PC-9 (cell line): ENCODE results near the gene PLEKHH2. TPM values are rescaled to one million over a fixed set of nuclear protein-coding genes. Genes with fewer than 3 reads are reported as not detected.

Experiments used
- BruUV-seq: library from RNA; stranded (reverse); fragments of 400-500 nt; replicated peaks from 2 replicates; lab custom pipeline; 2021; lab: Mats Ljungman, UMichigan
- CTCF ChIA-PET: fragments of 300-600 bp; sonication (Branson Sonifier 250); formaldehyde crosslinking; loops from one replicate; lab custom pipeline; 2022; ENCODE audit warnings: antibody characterized with exemption; lab: Charles Lee
- POLR2A ChIA-PET: fragments of 300-600 bp; sonication (Branson Sonifier 250); formaldehyde crosslinking; loops from one replicate; lab custom pipeline; 2022; ENCODE audit warnings: antibody characterized with exemption; ENCODE audit not compliant: unreplicated experiment; lab: Charles Lee
- DNase-seq, 2 experiments: peaks; one replicate each; pipeline versions ENCODE4 v3.0.0 to v3.0.0-alpha.2; 2015 to 2022; ENCODE audit warnings: mixed read lengths in 1 of 2
- H2AFZ ChIP-seq: fragments of 200-600 bp; sonication (generic); 2 replicates; pipeline ENCODE4 v1.8.1; 2017; ENCODE audit warnings: antibody characterized with exemption
- H3F3A ChIP-seq: fragments of 200-600 bp; sonication (generic); 2 replicates; pipeline ENCODE4 v1.8.1; 2017; ENCODE audit warnings: antibody characterized with exemption, mild to moderate bottlenecking, low read depth; ENCODE audit not compliant: insufficient read depth
- H3K27ac ChIP-seq: fragments of 200-600 bp; sonication (generic); 2 replicates; pipeline ENCODE4 v1.6.1; 2016; ENCODE audit warnings: mixed run types
- H3K27me3 ChIP-seq: fragments of 200-600 bp; sonication (generic); 2 replicates; pipeline ENCODE4 v1.6.1; 2016; ENCODE audit warnings: low read depth, mixed run types; ENCODE audit not compliant: insufficient read depth
- H3K36me3 ChIP-seq: fragments of 200-600 bp; sonication (generic); 2 replicates; pipeline ENCODE4 v1.6.1; 2016; ENCODE audit warnings: low read depth, mixed run types
- H3K4me1 ChIP-seq: fragments of 200-600 bp; sonication (generic); replicated peaks from 2 replicates; pipeline ENCODE4 v1.6.1; 2016; ENCODE audit warnings: mixed run types; ENCODE audit not compliant: insufficient read depth
- H3K4me2 ChIP-seq: fragments of 200-600 bp; sonication (generic); 2 replicates; pipeline ENCODE4 v1.6.1; 2017; ENCODE audit warnings: mixed run types
- H3K4me3 ChIP-seq: fragments of 200-600 bp; sonication (generic); 2 replicates; pipeline ENCODE4 v1.6.1; 2016; ENCODE audit warnings: mixed run types
- H3K79me2 ChIP-seq: fragments of 200-600 bp; sonication (generic); 2 replicates; pipeline ENCODE4 v1.6.1; 2017; ENCODE audit warnings: low read depth, mixed run types
- H3K9me2 ChIP-seq: fragments of 200-600 bp; sonication (generic); 2 replicates; pipeline ENCODE4 v1.8.1; 2017; ENCODE audit warnings: mild to moderate bottlenecking; ENCODE audit not compliant: insufficient read depth
- H3K9me3 ChIP-seq: fragments of 200-600 bp; sonication (generic); 2 replicates; pipeline ENCODE4 v1.8.1; 2016; ENCODE audit warnings: low read depth; ENCODE audit not compliant: insufficient read depth
- H4K20me1 ChIP-seq: fragments of 200-600 bp; sonication (generic); 2 replicates; pipeline ENCODE4 v1.8.1; 2017; ENCODE audit not compliant: insufficient read depth
- EZH2 ChIP-seq: fragments of 200-600 bp; sonication (generic); IDR thresholded peaks from 2 replicates; pipeline ENCODE4 v1.8.0; 2017; ENCODE audit warnings: antibody characterized with exemption, low read depth
- intact Hi-C: fragments of 100-400 bp; cut with micrococcal nuclease; formaldehyde crosslinking; loops from one replicate; pipeline ENCODE4 v1.10.0; 2022; ENCODE audit not compliant: unreplicated experiment
- total RNA-seq: library from RNA; stranded (reverse); gene quantifications from 2 replicates; pipeline ENCODE4 v1.2.3, GENCODE V29; 2021
- TF ChIP-seq, protein P1 (sequence below): fragments of 200-600 bp; sonication (generic); conservative IDR thresholded peaks from 2 replicates; pipeline ENCODE4 v1.6.1; 2017; ENCODE audit warnings: mixed run types, antibody characterized with exemption, mild to moderate bottlenecking, moderate library complexity

The PLEKHH2 gene
- total RNA-seq, 1 experiment from 2014 or later, result 1.6 TPM

DNA sequence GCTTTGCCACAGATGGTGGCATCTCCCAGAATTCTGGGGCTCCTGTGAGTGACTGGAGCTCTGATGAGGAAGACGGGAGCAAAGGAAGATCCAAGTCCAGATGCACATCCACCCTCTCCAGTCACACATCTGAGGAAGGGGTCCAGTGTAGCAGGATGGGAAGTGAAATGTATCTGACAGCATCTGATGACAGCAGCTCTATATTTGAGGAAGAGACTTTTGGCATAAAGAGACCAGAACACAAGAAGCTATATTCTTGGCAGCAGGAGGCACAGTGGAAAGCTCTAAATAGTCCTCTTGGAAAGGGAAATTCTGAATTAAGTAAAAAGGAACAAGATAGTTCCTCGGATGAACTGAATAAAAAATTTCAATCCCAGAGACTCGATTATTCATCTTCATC lies 62.7 kb downstream of the PLEKHH2 start:
- Histone ChIP-seq H3F3A (no peaks in the 10 kb centered on the region), H3K4me1 (no peaks in the 10 kb centered on the region), H3K4me2 (no peak overlapping the region), H4K20me1 (no peaks in the 10 kb centered on the region), H3K27ac (no peak overlapping the region), H2AFZ (no peak overlapping the region), H3K4me3 (no peak overlapping the region), H3K9me2 (no peaks in the 10 kb centered on the region), H3K27me3 (no peaks in the 10 kb centered on the region), H3K79me2 (no peaks in the 10 kb centered on the region), H3K9me3 (no peaks in the 10 kb centered on the region), H3K36me3 (no peaks in the 10 kb centered on the region)
- ChIA-PET CTCF (no interaction called here), POLR2A (no interaction called here)
- intact Hi-C loops, result no loop called here
- no peak for TF ChIP-seq EZH2
- TF ChIP-seq, protein P1, sequence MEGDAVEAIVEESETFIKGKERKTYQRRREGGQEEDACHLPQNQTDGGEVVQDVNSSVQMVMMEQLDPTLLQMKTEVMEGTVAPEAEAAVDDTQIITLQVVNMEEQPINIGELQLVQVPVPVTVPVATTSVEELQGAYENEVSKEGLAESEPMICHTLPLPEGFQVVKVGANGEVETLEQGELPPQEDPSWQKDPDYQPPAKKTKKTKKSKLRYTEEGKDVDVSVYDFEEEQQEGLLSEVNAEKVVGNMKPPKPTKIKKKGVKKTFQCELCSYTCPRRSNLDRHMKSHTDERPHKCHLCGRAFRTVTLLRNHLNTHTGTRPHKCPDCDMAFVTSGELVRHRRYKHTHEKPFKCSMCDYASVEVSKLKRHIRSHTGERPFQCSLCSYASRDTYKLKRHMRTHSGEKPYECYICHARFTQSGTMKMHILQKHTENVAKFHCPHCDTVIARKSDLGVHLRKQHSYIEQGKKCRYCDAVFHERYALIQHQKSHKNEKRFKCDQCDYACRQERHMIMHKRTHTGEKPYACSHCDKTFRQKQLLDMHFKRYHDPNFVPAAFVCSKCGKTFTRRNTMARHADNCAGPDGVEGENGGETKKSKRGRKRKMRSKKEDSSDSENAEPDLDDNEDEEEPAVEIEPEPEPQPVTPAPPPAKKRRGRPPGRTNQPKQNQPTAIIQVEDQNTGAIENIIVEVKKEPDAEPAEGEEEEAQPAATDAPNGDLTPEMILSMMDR, result no peak
- no TSS peak for BruUV-seq
- no peak for DNase-seq

DNA sequence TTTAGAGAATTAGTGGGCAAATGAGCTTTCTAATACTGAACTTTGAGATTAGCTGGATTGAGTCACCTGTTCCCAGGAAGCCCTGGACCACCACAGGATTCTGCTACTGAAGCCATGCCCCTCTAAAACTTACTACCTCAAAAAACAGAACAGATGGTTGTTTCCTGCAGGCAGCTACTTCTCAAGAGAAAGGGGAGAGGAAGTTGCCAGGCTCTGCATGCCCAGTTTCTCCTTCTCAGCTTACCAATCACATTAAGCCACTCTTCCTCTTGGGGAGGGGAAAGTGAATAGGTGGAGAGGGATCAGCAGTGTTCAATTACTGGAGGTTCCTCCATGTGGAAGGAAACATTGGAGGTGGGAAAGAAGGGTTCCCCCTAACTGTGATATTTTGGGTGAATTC lies 64.1 kb downstream of the PLEKHH2 start:
- no peaks in the 10 kb centered on the region for H3K9me3 ChIP-seq
- H3F3A ChIP-seq, result no peaks in the 10 kb centered on the region
- H3K27me3 ChIP-seq, result no peaks in the 10 kb centered on the region
- ChIA-PET CTCF (interaction anchor here (0.7 kb wide), 1 partner anchor 94 kb away, joined by 5 read pairs; no protein-coding TSS in a partner anchor), POLR2A (no interaction called here)
- intact Hi-C loops, result no loop called here
- H3K36me3 ChIP-seq, result no peaks in the 10 kb centered on the region
- H3K79me2 ChIP-seq, result no peaks in the 10 kb centered on the region
- TF ChIP-seq, protein P1, result no peak
- H3K4me3 ChIP-seq, result no peak overlapping the region
- BruUV-seq, result no TSS peak
- H3K4me1 ChIP-seq, result no peaks in the 10 kb centered on the region
- H3K4me2 ChIP-seq, result no peak overlapping the region
- H4K20me1 ChIP-seq, result no peaks in the 10 kb centered on the region
- H3K9me2 ChIP-seq, result no peaks in the 10 kb centered on the region
- DNase-seq, result no peak
- no peak overlapping the region for H3K27ac ChIP-seq
- no peak overlapping the region for H2AFZ ChIP-seq

DNA sequence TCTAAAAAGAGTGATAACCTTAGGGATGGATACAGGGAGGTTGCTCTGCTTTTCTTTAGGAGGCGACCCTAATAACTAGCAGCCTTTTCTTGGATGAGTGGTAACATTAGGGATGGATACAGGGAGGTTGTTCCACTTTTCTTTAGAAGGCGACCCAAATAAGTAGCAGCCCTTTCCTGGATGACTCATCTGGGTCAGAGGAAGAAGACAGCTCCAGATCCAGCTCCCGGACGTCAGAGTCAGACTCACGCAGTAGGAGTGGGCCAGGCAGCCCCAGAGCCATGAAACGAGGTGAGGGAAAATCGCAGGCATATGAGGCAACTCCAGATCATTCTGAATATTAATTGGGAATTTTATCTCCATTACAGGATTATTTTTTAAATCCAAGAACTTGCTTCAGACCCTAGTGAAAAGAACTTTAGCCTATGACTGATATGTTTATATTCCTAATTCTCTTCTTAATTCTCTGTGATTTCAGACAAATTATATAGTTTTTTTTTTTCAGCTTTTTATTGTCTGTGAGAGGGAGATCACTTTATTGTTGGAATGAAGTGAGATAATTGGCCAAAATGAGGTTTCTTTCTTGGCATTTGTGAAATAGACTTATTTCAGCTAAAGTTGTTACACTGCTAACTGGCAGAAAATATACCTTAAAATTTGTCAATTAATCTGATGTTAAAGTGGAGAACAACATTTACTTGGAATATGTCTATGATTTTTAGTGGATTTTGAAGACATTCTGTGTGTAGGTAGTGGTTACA lies 70.4 kb downstream of the PLEKHH2 start:
- H3K27ac ChIP-seq, result no peak overlapping the region
- no peak for TF ChIP-seq EZH2
- TF ChIP-seq, protein P1, result no peak
- ChIA-PET POLR2A (interaction anchor here (0.6 kb wide), 1 partner anchor 693 kb away, joined by 9 read pairs; no protein-coding TSS in a partner anchor), CTCF (interaction anchor here (0.7 kb wide), 1 partner anchor 74 kb away, joined by 4 read pairs; no protein-coding TSS in a partner anchor)
- intact Hi-C loops, result no loop called here
- 0 out of 2 replicates have a peak overlapping the region, but pooled peaks have one; percentile 9 for H3K4me2 ChIP-seq
- peak in 1 of 2 experiments; percentile 36 for DNase-seq
- no peaks in the 10 kb centered on the region for H3K9me2 ChIP-seq
- no peaks in the 10 kb centered on the region for H3K36me3 ChIP-seq
- H3F3A ChIP-seq, result no peaks in the 10 kb centered on the region
- no peaks in the 10 kb centered on the region for H3K79me2 ChIP-seq
- no peaks in the 10 kb centered on the region for H3K9me3 ChIP-seq
- H3K4me1 ChIP-seq, result 0 out of 2 replicates have a peak, but pooled peaks cover 5% of the 10 kb centered on the region
- H3K4me3 ChIP-seq, result no peak overlapping the region
- no TSS peak for BruUV-seq
- no peaks in the 10 kb centered on the region for H3K27me3 ChIP-seq
- peak overlapping the region; percentile 17; the same call in 1 of the 2 replicates for H2AFZ ChIP-seq
- no peaks in the 10 kb centered on the region for H4K20me1 ChIP-seq
